HG03432 (cell line): Measurements from ENCODE around the gene EIF2B5.

Experiments used
- ATAC-seq: cut with Tn5 transposase; IDR thresholded peaks from one replicate; pipeline ENCODE4 v1.9.1; 2021; ENCODE audit warnings: mild to moderate bottlenecking, moderate library complexity; ENCODE audit not compliant: unreplicated experiment

The EIF2B5 gene

GRCh38 chr3:184172681-184173373 lies 37.7 kb downstream of the EIF2B5 start:
- no peak for ATAC-seq

GRCh38 chr3:184173374-184173722 lies 38.2 kb downstream of the EIF2B5 start:
- ATAC-seq = no peak

GRCh38 chr3:184174284-184174645 lies 39.1 kb downstream of the EIF2B5 start:
- ATAC-seq = no peak

- ATAC-seq = peak; percentile 95
Observed at GRCh38 chr3:184174646-184175492, 39.7 kb downstream of the EIF2B5 start, which contains the start of gene AP2M1. Gene AP2M1, plus strand, starts transcription at chr3:184174855. Its CDS starts 2,139 bp downstream, at chr3:184176994.

GRCh38 chr3:184175506-184175905 lies 40.3 kb downstream of the EIF2B5 start:
- no peak for ATAC-seq

GRCh38 chr3:184175981-184176376 lies 40.8 kb downstream of the EIF2B5 start:
- ATAC-seq = no peak

- ATAC-seq = no peak
Observed at GRCh38 chr3:184176377-184177330, 41.5 kb downstream of the EIF2B5 start.

- no peak for ATAC-seq
Observed at GRCh38 chr3:184177331-184177731, 42.2 kb downstream of the EIF2B5 start.

- no peak for ATAC-seq
Observed at GRCh38 chr3:184177767-184178306, 42.7 kb downstream of the EIF2B5 start.

GRCh38 chr3:184178521-184179138 lies 43.5 kb downstream of the EIF2B5 start:
- ATAC-seq = no peak

- ATAC-seq = no peak
Observed at GRCh38 chr3:184180165-184180564, 45.0 kb downstream of the EIF2B5 start.

- ATAC-seq = no peak
Observed at GRCh38 chr3:184181596-184181995, 46.4 kb downstream of the EIF2B5 start.

- no peak for ATAC-seq
Observed at GRCh38 chr3:184183679-184184078, 48.5 kb downstream of the EIF2B5 start.

- no peak for ATAC-seq
Observed at GRCh38 chr3:184184546-184185230, 49.5 kb downstream of the EIF2B5 start.

GRCh38 chr3:184185461-184186183 lies 50.5 kb downstream of the EIF2B5 start:
- ATAC-seq = peak; percentile 93

- ATAC-seq = peak; percentile 29
Observed at GRCh38 chr3:184186184-184186901, 51.2 kb downstream of the EIF2B5 start, which contains the start of gene ABCF3. Gene ABCF3, plus strand, starts transcription at chr3:184186199. Its CDS starts 9 bp downstream, at chr3:184186208.

GRCh38 chr3:184186902-184187207 lies 51.7 kb downstream of the EIF2B5 start:
- ATAC-seq = no peak

GRCh38 chr3:184188080-184188479 lies 52.9 kb downstream of the EIF2B5 start:
- ATAC-seq = no peak

GRCh38 chr3:184189421-184189820 lies 54.3 kb downstream of the EIF2B5 start:
- no peak for ATAC-seq
